B cell (primary cell): ENCODE data around the gene ARL2. TPM values are rescaled to one million over a fixed set of nuclear protein-coding genes. Genes with fewer than 3 reads are reported as not detected.

ENCODE experiments used
- ATAC-seq: fragments of 200-7000 bp; cut with Tn5 transposase; one replicate; pipeline ENCODE4 v1.10.0; 2021; ENCODE audit warnings: low read depth, mild to moderate bottlenecking, moderate number of reproducible peaks, moderate library complexity
- CTCF ChIA-PET: fragments of 350-600 bp; sonication (Branson Sonifier 250); formaldehyde crosslinking; loops from one replicate; lab custom pipeline; 2021; ENCODE audit warnings: antibody characterized with exemption, inconsistent platforms; lab: Charles Lee
- POLR2A ChIA-PET: fragments of 350-600 bp; sonication (Branson Sonifier 250); formaldehyde crosslinking; loops from one replicate; lab custom pipeline; 2021; ENCODE audit warnings: antibody characterized with exemption; lab: Charles Lee
- DNase-seq: peaks from one replicate; pipeline ENCODE4 v3.0.0; 2013
- H2AFZ ChIP-seq: 2 replicates; pipeline ENCODE4 v1.6.1; 2012; ENCODE audit warnings: mild to moderate bottlenecking, low read depth, low read length; ENCODE audit not compliant: insufficient read depth, poor library complexity, severe bottlenecking
- H3K27ac ChIP-seq, 2 donors: 1 replicate in 1 of 2; 2 replicates in 1 of 2; pipeline ENCODE4 v1.5.1; 2012 to 2013; ENCODE audit warnings: low read length in 2 of 2, mild to moderate bottlenecking in 2 of 2, moderate library complexity in 1 of 2
- H3K27me3 ChIP-seq, 4 experiments: fragments of 200-600 bp in 1 of 4; sonication (generic) in 1 of 4; replicated peaks in 1 of 4; 1 replicate in 2 of 4; 2 replicates in 2 of 4; pipeline versions ENCODE4 v1.6.1 to v1.7.0; 2013 to 2016; ENCODE audit warnings: low read length in 3 of 4, mild to moderate bottlenecking in 2 of 4, mixed read lengths in 1 of 4, moderate library complexity in 1 of 4; ENCODE audit not compliant: insufficient read depth in 4 of 4, control insufficient read depth in 3 of 4; ENCODE audit errors: control extremely low read depth in 1 of 4
- H3K36me3 ChIP-seq, 2 experiments: replicated peaks in 1 of 2; 1 replicate in 1 of 2; 2 replicates in 1 of 2; pipeline versions ENCODE4 v1.6.1 to v1.7.1; 2013; ENCODE audit warnings: low read length in 1 of 2; ENCODE audit not compliant: insufficient read depth in 2 of 2, control insufficient read depth in 1 of 2; ENCODE audit errors: control extremely low read depth in 1 of 2, extremely low read depth in 1 of 2
- H3K4me1 ChIP-seq, 2 donors: fragments of 200-600 bp in 1 of 2; sonication (generic) in 1 of 2; 1 replicate in 1 of 2; 2 replicates in 1 of 2; pipeline versions ENCODE4 v1.5.1 to v1.6.1; 2013 to 2017; ENCODE audit warnings: low read length in 2 of 2; ENCODE audit not compliant: control insufficient read depth in 2 of 2, insufficient read depth in 2 of 2
- H3K4me2 ChIP-seq: replicated peaks from 2 replicates; pipeline ENCODE3; 2012; ENCODE audit warnings: mild to moderate bottlenecking, low read depth, low read length; ENCODE audit not compliant: poor library complexity, severe bottlenecking
- H3K4me3 ChIP-seq, 5 experiments: fragments of 200-600 bp in 1 of 5; sonication (generic) in 1 of 5; 1 replicate in 3 of 5; 2 replicates in 2 of 5; pipeline versions ENCODE4 v1.5.1 to v1.7.0; 2011 to 2016; ENCODE audit warnings: low read length in 4 of 5, mild to moderate bottlenecking in 4 of 5, low read depth in 2 of 5, control low read depth in 1 of 5, moderate library complexity in 1 of 5; ENCODE audit not compliant: insufficient read depth in 1 of 5; ENCODE audit errors: control extremely low read depth in 1 of 5, extremely low read depth in 1 of 5
- H3K79me2 ChIP-seq: fragments of 200-600 bp; sonication (generic); one replicate; pipeline ENCODE4 v1.6.0; 2016; ENCODE audit warnings: low read length; ENCODE audit not compliant: control insufficient read depth, insufficient read depth
- H3K9ac ChIP-seq: fragments of 200-600 bp; sonication (generic); 2 replicates; pipeline ENCODE4 v1.6.1; 2017; ENCODE audit warnings: mild to moderate bottlenecking, low read length, moderate library complexity
- H3K9me3 ChIP-seq, 3 donors: one replicate each; pipeline versions ENCODE4 v1.6.1 to v1.7.1; 2013; ENCODE audit warnings: low read length in 2 of 3; ENCODE audit not compliant: control insufficient read depth in 2 of 3, insufficient read depth in 1 of 3; ENCODE audit errors: control extremely low read depth in 1 of 3
- H4K20me1 ChIP-seq: 2 replicates; pipeline ENCODE4 v1.6.0; 2012; ENCODE audit warnings: mild to moderate bottlenecking, low read length; ENCODE audit not compliant: insufficient read depth, control insufficient read depth, poor library complexity, severe bottlenecking
- H3K27ac Mint-ChIP-seq: one replicate; pipeline ENCODE4 v1.8.0; 2021; ENCODE audit warnings: mixed read lengths
- H3K27me3 Mint-ChIP-seq: one replicate; pipeline ENCODE4 v1.8.0; 2021; ENCODE audit warnings: mixed read lengths
- H3K4me1 Mint-ChIP-seq: one replicate; pipeline ENCODE4 v1.8.0; 2021; ENCODE audit warnings: mixed read lengths
- H3K4me3 Mint-ChIP-seq: one replicate; pipeline ENCODE4 v1.8.0; 2021; ENCODE audit warnings: mixed read lengths
- H3K9me3 Mint-ChIP-seq: one replicate; pipeline ENCODE4 v1.8.0; 2022; ENCODE audit warnings: mixed read lengths; ENCODE audit not compliant: insufficient read depth
- CTCF ChIP-seq: fragments of 200-600 bp; IDR thresholded peaks from one replicate; pipeline ENCODE4 v1.8.0; 2022; ENCODE audit warnings: antibody characterized with exemption, mild to moderate bottlenecking
- EZH2 ChIP-seq: IDR thresholded peaks from 2 replicates; pipeline ENCODE4 v1.6.1; 2012; ENCODE audit warnings: borderline replicate concordance, low read depth, mild to moderate bottlenecking, moderate library complexity, low read length; ENCODE audit not compliant: insufficient read depth, poor library complexity, severe bottlenecking
- WGBS: methylation state at CpG from one replicate; pipeline ENCODE4 v1.1.5; 2013; ENCODE audit warnings: missing lambda C conversion rate; ENCODE audit not compliant: insufficient coverage; 5-methylcytosine and 5-hydroxymethylcytosine counted together
- intact Hi-C: fragments of 100-400 bp; cut with micrococcal nuclease; formaldehyde crosslinking; loops from one replicate; pipeline ENCODE4 v1.10.0; 2022
- polyA plus RNA-seq: library from polyadenylated mRNA; depleted of rRNA; stranded (reverse); fragments of >200 nt; gene quantifications from 2 replicates; pipeline ENCODE4 v1.2.3, GENCODE V29; 2012
- total RNA-seq, 2 donors: library from RNA; stranded (reverse); fragments of 120-200 nt in 1 of 2; gene quantifications; 1 replicate in 1 of 2; 2 replicates in 1 of 2; pipeline versions ENCODE4 v1.2.3 to v1.2.4, GENCODE V29; 2013 to 2022

The ARL2 gene
- total and polyA plus RNA-seq, 2 donors (not counting 1 experiment from before 2014, with no cell fraction given): 43.4 to 53.6 TPM

- peaks cover 0 to 29% of the 10 kb centered on the region in 2 experiments for H3K36me3 ChIP-seq
- H3K27me3 ChIP-seq: no peaks in the 10 kb centered on the region
- Mint-ChIP-seq H3K4me3 (no peak overlapping the region), H3K9me3 (no peaks in the 10 kb centered on the region), H3K27me3 (no peaks in the 10 kb centered on the region), H3K4me1 (peaks cover 21% of the 10 kb centered on the region), H3K27ac (no peak overlapping the region)
- intact Hi-C loops: no loop called here
- H3K4me3 ChIP-seq: no peak overlapping the region
- WGBS: 97% methylated on average over 5 of the region's 6 CpGs
- POLR2A ChIA-PET: interaction anchor here (1.0 kb wide), 1 partner anchor 9 kb away, joined by 3 read pairs; the partner anchor contains the start of gene SNX15
- H4K20me1 ChIP-seq: no peaks in the 10 kb centered on the region
- no peak overlapping the region for H3K27ac ChIP-seq
- H2AFZ ChIP-seq: no peak overlapping the region
- CTCF ChIA-PET: interaction anchor here (1.0 to 1.2 kb wide), 2 partner anchors 9 to 312 kb away, joined by 3 read pairs; no protein-coding TSS in a partner anchor
- no peaks in the 10 kb centered on the region for H3K9me3 ChIP-seq
- DNase-seq: no peak
- ATAC-seq: no peak
- H3K4me2 ChIP-seq: no peak overlapping the region
- TF ChIP-seq CTCF (no peak), EZH2 (no peak)
- no peak overlapping the region for H3K9ac ChIP-seq
- H3K79me2 ChIP-seq: peaks cover 35% of the 10 kb centered on the region
- peaks cover 8 to 32% of the 10 kb centered on the region in 2 donors for H3K4me1 ChIP-seq
Measured at GRCh38 chr11:65017937-65018336, 4.0 kb downstream of the ARL2 start.

- no peaks in the 10 kb centered on the region for H3K27me3 ChIP-seq
- no peaks in the 10 kb centered on the region for H4K20me1 ChIP-seq
- no peaks in the 10 kb centered on the region for H3K27me3 Mint-ChIP-seq
- ChIA-PET POLR2A (no interaction called here), CTCF (no interaction called here)
- no peaks in the 10 kb centered on the region for H3K9me3 Mint-ChIP-seq
- H3K4me1 ChIP-seq: peaks cover 1 to 23% of the 10 kb centered on the region in 2 donors
- WGBS: 100% methylated on average over 4 of the region's 7 CpGs
- ATAC-seq (no peak), DNase-seq (no peak)
- H3K9me3 ChIP-seq: no peaks in the 10 kb centered on the region
- H3K27ac Mint-ChIP-seq: no peak overlapping the region
- H3K4me3 Mint-ChIP-seq: no peak overlapping the region
- no peak overlapping the region for H3K4me3 ChIP-seq
- H3K4me2 ChIP-seq: no peak overlapping the region
- TF ChIP-seq CTCF (no peak), EZH2 (no peak)
- H2AFZ ChIP-seq: no peak overlapping the region
- peaks cover 12% of the 10 kb centered on the region for H3K4me1 Mint-ChIP-seq
- H3K27ac ChIP-seq: no peak overlapping the region
- H3K9ac ChIP-seq: no peak overlapping the region
- peaks cover 35% of the 10 kb centered on the region for H3K79me2 ChIP-seq
- intact Hi-C loops: no loop called here
- H3K36me3 ChIP-seq: peaks cover 0 to 29% of the 10 kb centered on the region in 2 experiments
Measured at GRCh38 chr11:65019824-65020223, 5.9 kb downstream of the ARL2 start.
